ENCODE measurements around the gene TATDN2.

Gene TATDN2

GRCh38 chr3:10253731-10254130 is 5.5 kb downstream of the TATDN2 start:
- Histone ChIP-seq H3K23ac (ENCODE audit: low read length in 2 of 2) (no peak overlapping the region), H2BK15ac (ENCODE audit: low read depth, poor library complexity, severe bottlenecking) (no peak overlapping the region), H3K27ac (ENCODE audit: low read length, poor library complexity, severe bottlenecking) (no peak overlapping the region), H3K4me1 (ENCODE audit: control insufficient read depth, insufficient read depth, low read depth, low read length) (peaks cover 8% of the 10 kb centered on the region), H3K27me3 (ENCODE audit: control insufficient read depth in 1 of 2, insufficient read depth in 1 of 2, low read length in 2 of 2) (no peaks in the 10 kb centered on the region), H3K4me2 (ENCODE audit: low read length, poor library complexity, severe bottlenecking) (no peak overlapping the region), H3K36me3 (ENCODE audit: control insufficient read depth in 1 of 2, insufficient read depth in 2 of 2, low read depth in 1 of 2, low read length in 2 of 2) (peaks cover 36 to 49% of the 10 kb centered on the region in 2 experiments), H3K79me1 (replicated peaks; ENCODE audit: low read length, poor library complexity, severe bottlenecking) (peaks cover 28% of the 10 kb centered on the region), H3K4ac (ENCODE audit: low read depth in 1 of 2, low read length in 2 of 2) (no peak overlapping the region), H3K9ac (ENCODE audit: low read length) (no peak overlapping the region), H4K8ac (ENCODE audit: low read length) (no peak overlapping the region), H3K14ac (ENCODE audit: low read length in 2 of 2) (no peak overlapping the region), H2AK5ac (ENCODE audit: low read length, severe bottlenecking) (no peak overlapping the region), H2AFZ (ENCODE audit: low read depth, low read length) (no peak overlapping the region), H3K4me3 (ENCODE audit: insufficient read depth in 1 of 2, low read depth in 1 of 2, low read length in 2 of 2) (no peak overlapping the region), H3K9me3 (ENCODE audit: control insufficient read depth, low read length) (no peaks in the 10 kb centered on the region), H2BK120ac (ENCODE audit: low read depth, low read length) (no peak overlapping the region), H3K18ac (ENCODE audit: low read depth in 1 of 2, low read length in 2 of 2) (no peak overlapping the region), H2BK12ac (ENCODE audit: low read length in 2 of 2) (no peak overlapping the region), H4K91ac (ENCODE audit: low read length) (no peak overlapping the region), H2BK5ac (ENCODE audit: low read depth, low read length, poor library complexity, severe bottlenecking) (no peak overlapping the region)
- 97% methylated on average over 3 of the region's 3 CpGs for WGBS
- no peak for DNase-seq

GRCh38 chr3:10255835-10256234 is 7.6 kb downstream of the TATDN2 start:
- H3K27me3 ChIP-seq (ENCODE audit: control insufficient read depth in 1 of 2, insufficient read depth in 1 of 2, low read length in 2 of 2): no peaks in the 10 kb centered on the region
- no peak overlapping the region for H2BK12ac ChIP-seq (ENCODE audit: low read length in 2 of 2)
- H3K4me2 ChIP-seq (ENCODE audit: low read length, poor library complexity, severe bottlenecking): no peak overlapping the region
- no peak overlapping the region for H4K91ac ChIP-seq (ENCODE audit: low read length)
- H3K4me3 ChIP-seq (ENCODE audit: insufficient read depth in 1 of 2, low read depth in 1 of 2, low read length in 2 of 2): no peak overlapping the region
- H3K23ac ChIP-seq (ENCODE audit: low read length in 2 of 2): no peak overlapping the region
- peaks cover 51 to 66% of the 10 kb centered on the region in 2 experiments for H3K36me3 ChIP-seq (ENCODE audit: control insufficient read depth in 1 of 2, insufficient read depth in 2 of 2, low read depth in 1 of 2, low read length in 2 of 2)
- H3K4ac ChIP-seq (ENCODE audit: low read depth in 1 of 2, low read length in 2 of 2): no peak overlapping the region
- H3K9ac ChIP-seq (ENCODE audit: low read length): no peak overlapping the region
- peaks cover 36% of the 10 kb centered on the region for H3K79me1 ChIP-seq (replicated peaks; ENCODE audit: low read length, poor library complexity, severe bottlenecking)
- H3K4me1 ChIP-seq (ENCODE audit: control insufficient read depth, insufficient read depth, low read depth, low read length): peaks cover 5% of the 10 kb centered on the region
- no peak overlapping the region for H3K27ac ChIP-seq (ENCODE audit: low read length, poor library complexity, severe bottlenecking)
- H3K9me3 ChIP-seq (ENCODE audit: control insufficient read depth, low read length): no peaks in the 10 kb centered on the region
- 97% methylated on average over 7 of the region's 7 CpGs for WGBS
- H2AFZ ChIP-seq (ENCODE audit: low read depth, low read length): no peak overlapping the region
- H3K18ac ChIP-seq (ENCODE audit: low read depth in 1 of 2, low read length in 2 of 2): no peak overlapping the region
- H2BK15ac ChIP-seq (ENCODE audit: low read depth, poor library complexity, severe bottlenecking): no peak overlapping the region
- no peak overlapping the region for H3K14ac ChIP-seq (ENCODE audit: low read length in 2 of 2)
- H4K8ac ChIP-seq (ENCODE audit: low read length): no peak overlapping the region
- no peak overlapping the region for H2AK5ac ChIP-seq (ENCODE audit: low read length, severe bottlenecking)
- no peak for DNase-seq
- no peak overlapping the region for H2BK120ac ChIP-seq (ENCODE audit: low read depth, low read length)
- no peak overlapping the region for H2BK5ac ChIP-seq (ENCODE audit: low read depth, low read length, poor library complexity, severe bottlenecking)

DNA sequence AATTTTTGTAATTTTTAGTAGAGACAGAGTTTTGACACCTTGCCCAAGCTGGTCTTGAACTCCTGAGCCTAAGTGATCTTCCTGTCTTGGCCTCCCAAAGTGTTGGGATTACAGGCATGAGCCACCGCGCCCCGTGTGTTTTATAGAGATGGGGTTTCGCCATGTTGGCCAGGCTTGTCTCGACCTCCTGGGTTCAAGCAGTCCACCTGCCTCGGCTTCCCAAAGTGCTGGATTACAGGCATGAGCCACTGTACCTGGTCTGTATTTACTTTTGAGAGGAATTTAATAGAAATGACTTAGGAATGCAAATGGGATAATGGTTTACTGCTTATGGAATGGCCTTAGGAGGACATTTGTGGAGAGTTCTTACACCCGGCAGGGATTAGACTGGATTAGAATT is 10.8 kb downstream of the TATDN2 start:
- Histone ChIP-seq H3K79me1 (replicated peaks; ENCODE audit: low read length, poor library complexity, severe bottlenecking) (peaks cover 29% of the 10 kb centered on the region), H3K27me3 (ENCODE audit: control insufficient read depth in 1 of 2, insufficient read depth in 1 of 2, low read length in 2 of 2) (no peaks in the 10 kb centered on the region), H3K4me3 (ENCODE audit: insufficient read depth in 1 of 2, low read depth in 1 of 2, low read length in 2 of 2) (no peak overlapping the region), H2BK120ac (ENCODE audit: low read depth, low read length) (no peak overlapping the region), H3K14ac (ENCODE audit: low read length in 2 of 2) (no peak overlapping the region), H3K36me3 (ENCODE audit: control insufficient read depth in 1 of 2, insufficient read depth in 2 of 2, low read depth in 1 of 2, low read length in 2 of 2) (peaks cover 42 to 62% of the 10 kb centered on the region in 2 experiments), H3K18ac (ENCODE audit: low read depth in 1 of 2, low read length in 2 of 2) (no peak overlapping the region), H2AK5ac (ENCODE audit: low read length, severe bottlenecking) (no peak overlapping the region), H3K4ac (ENCODE audit: low read depth in 1 of 2, low read length in 2 of 2) (no peak overlapping the region), H2BK12ac (ENCODE audit: low read length in 2 of 2) (no peak overlapping the region), H3K27ac (ENCODE audit: low read length, poor library complexity, severe bottlenecking) (no peak overlapping the region), H3K9ac (ENCODE audit: low read length) (no peak overlapping the region), H3K4me1 (ENCODE audit: control insufficient read depth, insufficient read depth, low read depth, low read length) (peaks cover 5% of the 10 kb centered on the region), H3K9me3 (ENCODE audit: control insufficient read depth, low read length) (no peaks in the 10 kb centered on the region), H3K4me2 (ENCODE audit: low read length, poor library complexity, severe bottlenecking) (no peak overlapping the region), H2BK15ac (ENCODE audit: low read depth, poor library complexity, severe bottlenecking) (no peak overlapping the region), H4K91ac (ENCODE audit: low read length) (no peak overlapping the region), H3K23ac (ENCODE audit: low read length in 2 of 2) (no peak overlapping the region), H2AFZ (ENCODE audit: low read depth, low read length) (no peak overlapping the region), H2BK5ac (ENCODE audit: low read depth, low read length, poor library complexity, severe bottlenecking) (no peak overlapping the region), H4K8ac (ENCODE audit: low read length) (no peak overlapping the region)
- 96% methylated on average over 7 of the region's 7 CpGs for WGBS
- no peak for DNase-seq

DNA sequence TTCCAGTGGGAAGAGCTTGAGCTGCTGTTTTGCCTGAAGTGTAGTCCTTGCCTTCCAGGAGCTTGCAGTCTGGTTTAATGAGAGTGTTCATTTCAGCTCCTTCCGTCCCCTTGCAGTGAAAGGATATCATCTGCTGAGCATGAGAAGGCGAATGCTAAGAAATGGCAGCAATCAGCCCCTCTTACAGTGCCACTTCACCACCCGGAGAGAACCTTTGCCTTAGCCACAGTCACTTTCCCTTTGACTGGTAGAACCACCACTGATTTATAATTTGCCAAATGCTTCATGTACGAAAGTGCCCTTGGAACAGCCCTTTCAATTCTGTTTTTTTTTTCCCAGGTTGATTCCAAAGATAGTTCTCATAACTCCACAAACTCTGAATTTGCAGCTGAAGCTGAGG is 11.5 kb downstream of the TATDN2 start:
- WGBS: 98% methylated on average over 4 of the region's 4 CpGs
- peaks cover 25% of the 10 kb centered on the region for H3K79me1 ChIP-seq (replicated peaks; ENCODE audit: low read length, poor library complexity, severe bottlenecking)
- no peak overlapping the region for H2BK120ac ChIP-seq (ENCODE audit: low read depth, low read length)
- no peak overlapping the region for H3K4me2 ChIP-seq (ENCODE audit: low read length, poor library complexity, severe bottlenecking)
- no peak overlapping the region for H4K8ac ChIP-seq (ENCODE audit: low read length)
- peaks cover 34 to 61% of the 10 kb centered on the region in 2 experiments for H3K36me3 ChIP-seq (ENCODE audit: control insufficient read depth in 1 of 2, insufficient read depth in 2 of 2, low read depth in 1 of 2, low read length in 2 of 2)
- H2BK12ac ChIP-seq (ENCODE audit: low read length in 2 of 2): no peak overlapping the region
- no peak overlapping the region for H4K91ac ChIP-seq (ENCODE audit: low read length)
- no peak overlapping the region for H3K4ac ChIP-seq (ENCODE audit: low read depth in 1 of 2, low read length in 2 of 2)
- H2BK5ac ChIP-seq (ENCODE audit: low read depth, low read length, poor library complexity, severe bottlenecking): no peak overlapping the region
- H2BK15ac ChIP-seq (ENCODE audit: low read depth, poor library complexity, severe bottlenecking): no peak overlapping the region
- H3K9ac ChIP-seq (ENCODE audit: low read length): no peak overlapping the region
- no peak overlapping the region for H2AFZ ChIP-seq (ENCODE audit: low read depth, low read length)
- no peak overlapping the region for H3K27ac ChIP-seq (ENCODE audit: low read length, poor library complexity, severe bottlenecking)
- no peak for DNase-seq
- H3K9me3 ChIP-seq (ENCODE audit: control insufficient read depth, low read length): no peaks in the 10 kb centered on the region
- H3K23ac ChIP-seq (ENCODE audit: low read length in 2 of 2): no peak overlapping the region
- H3K4me3 ChIP-seq (ENCODE audit: insufficient read depth in 1 of 2, low read depth in 1 of 2, low read length in 2 of 2): no peak overlapping the region
- no peaks in the 10 kb centered on the region for H3K27me3 ChIP-seq (ENCODE audit: control insufficient read depth in 1 of 2, insufficient read depth in 1 of 2, low read length in 2 of 2)
- peaks cover 5% of the 10 kb centered on the region for H3K4me1 ChIP-seq (ENCODE audit: control insufficient read depth, insufficient read depth, low read depth, low read length)
- no peak overlapping the region for H2AK5ac ChIP-seq (ENCODE audit: low read length, severe bottlenecking)
- no peak overlapping the region for H3K14ac ChIP-seq (ENCODE audit: low read length in 2 of 2)
- H3K18ac ChIP-seq (ENCODE audit: low read depth in 1 of 2, low read length in 2 of 2): no peak overlapping the region
